GM12878 (cell line): ENCODE measurements around the gene RHEB. TPM values are rescaled to one million over a fixed set of nuclear protein-coding genes. Genes with fewer than 3 reads are reported as not detected.

ENCODE experiments used
- ATAC-seq: fragments of 200-7000 bp; cut with Tn5 transposase; 3 replicates; pipeline ENCODE4 v1.9.1; 2020; ENCODE audit warnings: mild to moderate bottlenecking, moderate library complexity
- BruUV-seq: library from RNA; stranded (reverse); fragments of 400-500 nt; replicated peaks from 2 replicates; lab custom pipeline; 2021; lab: Mats Ljungman, UMichigan
- CTCF ChIA-PET: fragments of 300-600 bp; sonication (Branson Sonifier 250); formaldehyde crosslinking; extraction: SDS; loops from one replicate; lab custom pipeline; 2021; ENCODE audit warnings: inconsistent platforms; lab: Yijun Ruan, JAX
- POLR2A ChIA-PET: fragments of 350-600 bp; formaldehyde crosslinking; extraction: SDS; loops from one replicate; lab custom pipeline; 2021; ENCODE audit warnings: inconsistent platforms; lab: Charles Lee
- RAD21 ChIA-PET: fragments of 300-600 bp; sonication (Branson Sonifier 250); formaldehyde crosslinking; loops from one replicate; lab custom pipeline; 2023; ENCODE audit warnings: antibody characterized with exemption; ENCODE audit not compliant: unreplicated experiment; lab: Charles Lee
- SMC1A ChIA-PET: fragments of 300-600 bp; sonication (Branson Sonifier 250); formaldehyde crosslinking; loops from one replicate; lab custom pipeline; 2023; ENCODE audit not compliant: unreplicated experiment, uncharacterized antibody; lab: Charles Lee
- DNase-seq: peaks from one replicate; pipeline ENCODE4 v3.0.0-alpha.2; 2011; ENCODE audit warnings: low read depth, low spot score
- FAIRE-seq: peaks from 3 replicates; lab custom pipeline; 2011; peaks lifted over from hg19 to GRCh38; lab: Jason Lieb, UNC
- H2AFZ ChIP-seq: 2 replicates; pipeline ENCODE4 v1.6.0; 2011; ENCODE audit warnings: low read depth, low read length, control low read depth; ENCODE audit not compliant: control insufficient read depth
- H3K27ac ChIP-seq: 2 replicates; pipeline ENCODE4 v1.5.1; 2011; ENCODE audit warnings: control low read depth; ENCODE audit not compliant: control insufficient read depth, insufficient read depth
- H3K27me3 ChIP-seq, 2 experiments: replicated peaks in 1 of 2; 2 replicates each; pipeline versions ENCODE4 v1.6.0 to v1.6.1; 2011; ENCODE audit warnings: low read length in 1 of 2; ENCODE audit not compliant: control insufficient read depth in 2 of 2, insufficient read depth in 2 of 2
- H3K36me3 ChIP-seq, 2 experiments: 2 replicates each; pipeline ENCODE4 v1.5.1; 2011; ENCODE audit warnings: low read length in 1 of 2; ENCODE audit not compliant: control insufficient read depth in 2 of 2, insufficient read depth in 2 of 2
- H3K4me1 ChIP-seq: 2 replicates; pipeline ENCODE4 v1.6.1; 2011; ENCODE audit warnings: mild to moderate bottlenecking, low read length, moderate library complexity, mixed read lengths; ENCODE audit not compliant: control insufficient read depth, insufficient read depth
- H3K4me2 ChIP-seq: 2 replicates; pipeline ENCODE4 v1.6.0; 2011; ENCODE audit warnings: control low read depth; ENCODE audit not compliant: control insufficient read depth, insufficient read depth
- H3K4me3 ChIP-seq: fragments of 200-600 bp; sonication (generic); 2 replicates; pipeline ENCODE4 v1.5.1; 2016
- H3K79me2 ChIP-seq: 2 replicates; pipeline ENCODE4 v1.6.0; 2011; ENCODE audit warnings: low read length; ENCODE audit not compliant: control insufficient read depth, insufficient read depth
- H3K9ac ChIP-seq: 2 replicates; pipeline ENCODE4 v1.8.0; 2011; ENCODE audit warnings: low read length, control low read depth, mixed read lengths; ENCODE audit not compliant: control insufficient read depth, insufficient read depth
- H3K9me3 ChIP-seq: replicated peaks from 3 replicates; pipeline ENCODE4 v1.5.1; 2011; ENCODE audit warnings: mild to moderate bottlenecking, low read length; ENCODE audit not compliant: control insufficient read depth, insufficient read depth
- H4K20me1 ChIP-seq: 2 replicates; pipeline ENCODE4 v1.6.0; 2011; ENCODE audit not compliant: control insufficient read depth, insufficient read depth
- CHD4 ChIP-seq: fragments of 200-600 bp; sonication (generic); IDR thresholded peaks from 2 replicates; pipeline ENCODE4 v1.6.1; 2016; ENCODE audit warnings: mild to moderate bottlenecking
- ESRRA ChIP-seq: IDR thresholded peaks from 2 replicates; pipeline ENCODE4 v1.6.1; 2012; ENCODE audit warnings: mild to moderate bottlenecking, low read length, improper control_type of control experiment
- IRF4 ChIP-seq: IDR thresholded peaks from 2 replicates; pipeline ENCODE4 v1.6.1; 2011; ENCODE audit warnings: low read depth, low read length
- JUNB ChIP-seq: IDR thresholded peaks from 2 replicates; pipeline ENCODE4 v1.6.1; 2016; ENCODE audit warnings: antibody characterized with exemption, mild to moderate bottlenecking
- KAT2A ChIP-seq: conservative IDR thresholded peaks from 2 replicates; pipeline ENCODE4 v1.6.1; 2011; ENCODE audit warnings: low read depth, low read length; ENCODE audit not compliant: control insufficient read depth
- MXI1 ChIP-seq: fragments of 150-350 bp; IDR thresholded peaks from 2 replicates; pipeline ENCODE4 v1.6.1; 2011; ENCODE audit warnings: low read depth, mild to moderate bottlenecking, inconsistent platforms, low read length, improper control_type of control experiment
- NBN ChIP-seq: fragments of 450-650 bp; IDR thresholded peaks from 2 replicates; pipeline ENCODE4 v1.6.1; 2016
- NR2C1 ChIP-seq: fragments of 450-650 bp; IDR thresholded peaks from 2 replicates; pipeline ENCODE4 v1.6.1; 2017; ENCODE audit warnings: antibody characterized with exemption, mild to moderate bottlenecking, moderate library complexity
- NR2C2 ChIP-seq: IDR thresholded peaks from 2 replicates; pipeline ENCODE4 v1.6.1; 2011; ENCODE audit warnings: borderline replicate concordance, low read depth; ENCODE audit not compliant: control insufficient read depth, insufficient read length
- POLR2AphosphoS5 ChIP-seq: IDR thresholded peaks from 2 replicates; pipeline ENCODE4 v1.6.1; 2011; ENCODE audit warnings: mild to moderate bottlenecking, low read length, inconsistent platforms
- RAD21 ChIP-seq: IDR thresholded peaks from 2 replicates; pipeline ENCODE4 v1.6.1; 2011; ENCODE audit warnings: mild to moderate bottlenecking, low read depth, low read length, moderate library complexity; ENCODE audit not compliant: insufficient read depth
- RAD51 ChIP-seq: fragments of 450-650 bp; IDR thresholded peaks from 2 replicates; pipeline ENCODE4 v1.6.1; 2016; ENCODE audit warnings: moderate library complexity, mild to moderate bottlenecking, inconsistent platforms
- RFX5 ChIP-seq: IDR thresholded peaks from 2 replicates; pipeline ENCODE4 v1.6.1; 2011; ENCODE audit warnings: low read depth, low read length, improper control_type of control experiment
- SIX5 ChIP-seq: IDR thresholded peaks from 2 replicates; pipeline ENCODE4 v1.6.1; 2011; ENCODE audit warnings: mild to moderate bottlenecking, low read depth, low read length, moderate library complexity; ENCODE audit not compliant: severe bottlenecking
- YY1 ChIP-seq: IDR thresholded peaks from 2 replicates; pipeline ENCODE4 v1.6.1; 2011; ENCODE audit warnings: low read depth, mild to moderate bottlenecking, low read length
- ZBED1 ChIP-seq: IDR thresholded peaks from 2 replicates; pipeline ENCODE4 v1.6.1; 2016; ENCODE audit warnings: borderline replicate concordance
- ZNF217 ChIP-seq: fragments of 450-650 bp; IDR thresholded peaks from 2 replicates; pipeline ENCODE4 v1.6.1; 2017; ENCODE audit warnings: antibody characterized with exemption, mild to moderate bottlenecking
- WGBS: methylation state at CpG from one replicate; pipeline ENCODE4 v1.1.6; 2016; ENCODE audit warnings: low lambda C conversion rate; ENCODE audit not compliant: insufficient replicate concordance, insufficient coverage; ENCODE audit errors: missing lambda C conversion rate; 5-methylcytosine and 5-hydroxymethylcytosine counted together
- in situ Hi-C: fragments of 300-500 bp; cut with MboI; formaldehyde crosslinking; loops from 9 replicates; pipeline ENCODE4 v1.14.3; 2018; ENCODE audit warnings: mixed read lengths
- intact Hi-C: fragments of 100-400 bp; cut with micrococcal nuclease; formaldehyde crosslinking; loops from one replicate; pipeline ENCODE4 v1.14.2; 2022; ENCODE audit not compliant: unreplicated experiment
- polyA plus RNA-seq, 11 experiments: library from polyadenylated mRNA; depleted of rRNA in 4 of 11; unstranded in 6 of 11; stranded (reverse) in 5 of 11; fragments of >200 nt; fragmentation: Nextera tagmentation in 4 of 11; fragmentation: Illumina TruSeq in 1 of 11; extraction: Ambion mirVana in 4 of 11; extraction: Trizol in 1 of 11; gene quantifications; 1 replicate in 1 of 11; 2 replicates in 10 of 11; pipeline versions ENCODE4 v1.2.1 to v1.2.3, GENCODE V29; 2011 to 2016; ENCODE audit warnings: inconsistent platforms in 2 of 11, missing spikeins in 2 of 11, low read depth in 1 of 11
- total RNA-seq, 4 experiments: library from RNA; depleted of rRNA in 3 of 4; stranded (reverse); fragments of >200 nt in 3 of 4; fragmentation: Illumina TruSeq in 1 of 4; extraction: Trizol in 1 of 4; gene quantifications; 2 replicates each; pipeline versions ENCODE4 v1.2.1 to v1.2.3, GENCODE V29; 2013 to 2021
- TF ChIP-seq, protein P1 (sequence below): fragments of 450-650 bp; IDR thresholded peaks from 2 replicates; pipeline ENCODE4 v1.6.1; 2017; ENCODE audit warnings: antibody characterized with exemption, mild to moderate bottlenecking, moderate library complexity
- TF ChIP-seq, protein P2 (sequence below): fragments of 450-650 bp; IDR thresholded peaks from 2 replicates; pipeline ENCODE4 v1.6.1; 2017; ENCODE audit warnings: mild to moderate bottlenecking

Gene RHEB
- total and polyA plus RNA-seq, 10 of the 15 experiments (the other 5 are each of a cell fraction or from before 2014, with no cell fraction given): 6.2 to 67.8 (median 38.0) TPM

DNA sequence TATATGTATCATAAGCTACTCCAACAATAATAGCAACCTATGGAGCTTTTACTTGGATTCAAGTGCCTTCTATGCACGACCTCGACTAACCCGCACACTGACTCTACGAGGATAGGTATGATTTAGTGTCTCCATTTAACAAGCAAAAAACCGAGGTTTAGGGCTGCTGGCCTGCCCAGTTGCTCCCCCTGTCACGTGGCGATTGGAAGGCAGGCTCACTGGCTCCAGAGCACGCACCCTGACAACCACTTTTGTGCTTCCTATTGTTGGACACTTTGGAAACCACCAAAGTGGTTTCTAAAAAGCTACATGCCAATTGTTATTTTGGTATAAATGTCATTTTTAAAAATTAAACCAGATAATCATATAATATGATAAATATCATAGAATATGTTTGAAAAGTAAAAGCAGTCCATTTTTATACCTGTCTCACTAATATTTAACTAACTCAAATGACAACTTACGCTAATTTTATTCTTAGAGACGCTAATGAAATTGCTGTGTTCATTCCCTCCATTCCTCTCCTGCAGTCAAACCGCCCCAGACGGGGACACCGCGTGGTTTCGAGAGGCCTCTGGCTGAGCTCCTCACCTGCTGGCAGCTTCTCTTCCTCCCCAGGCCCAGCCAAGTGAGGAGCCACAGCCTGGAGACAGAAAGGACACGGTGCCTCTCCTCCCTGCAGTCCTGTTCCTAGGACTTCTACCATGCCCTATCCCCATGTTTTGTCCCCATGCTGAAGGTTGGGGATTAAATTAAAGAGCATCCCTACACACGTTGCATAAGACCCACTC lies 22.2 kb upstream of the RHEB start (continued):
- TF ChIP-seq ZBED1: no peak

DNA sequence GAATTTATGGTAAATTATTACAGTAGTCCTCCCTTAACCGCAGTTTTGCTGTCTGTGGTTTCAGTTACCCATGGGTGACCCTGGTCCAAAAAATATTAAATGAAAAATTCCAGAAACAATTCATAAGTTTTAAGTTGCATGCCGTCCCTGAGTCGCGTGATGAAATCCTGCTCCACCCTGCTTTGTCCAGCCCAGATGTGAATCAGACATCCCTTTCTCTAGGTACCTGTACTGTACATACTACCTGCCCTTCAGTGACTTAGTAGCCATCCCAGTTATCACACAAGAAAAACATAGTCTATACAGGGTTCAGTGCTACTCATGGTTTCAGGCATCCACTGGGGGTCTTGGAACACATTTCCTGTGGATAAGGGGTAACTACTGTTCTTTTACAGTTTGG lies 20.5 kb upstream of the RHEB start:
- H3K27me3 ChIP-seq: no peaks in the 10 kb centered on the region
- intact Hi-C loops (no loop called here), in situ Hi-C loops (no loop called here)
- no peak overlapping the region for H3K4me3 ChIP-seq
- no peak overlapping the region for H3K4me2 ChIP-seq
- FAIRE-seq (no peak), DNase-seq (no peak), ATAC-seq (no peak)
- H3K79me2 ChIP-seq: no peaks in the 10 kb centered on the region
- H3K27ac ChIP-seq: no peak overlapping the region
- H3K9me3 ChIP-seq: no peaks in the 10 kb centered on the region; the same call in 2 of the 3 replicates
- H3K4me1 ChIP-seq: no peaks in the 10 kb centered on the region
- H4K20me1 ChIP-seq: no peaks in the 10 kb centered on the region
- ChIA-PET CTCF (interaction anchor here (2.5 kb wide), 1 partner anchor 91 kb away, joined by 9 read pairs; no protein-coding TSS in a partner anchor), POLR2A (no interaction called here), SMC1A (interaction anchor here (1.3 kb wide), 1 partner anchor 22 kb away, joined by 4 read pairs; no protein-coding TSS in a partner anchor), RAD21 (interaction anchor here (2.8 kb wide), 1 partner anchor 20 kb away, joined by 13 read pairs; the partner anchor contains the start of gene RHEB)
- no peak overlapping the region for H3K9ac ChIP-seq
- no TSS peak for BruUV-seq
- no peak overlapping the region for H2AFZ ChIP-seq
- 98% methylated on average over 4 of the region's 4 CpGs for WGBS
- no peaks in the 10 kb centered on the region for H3K36me3 ChIP-seq
- TF ChIP-seq SIX5: no peak
- no peak for TF ChIP-seq RAD51
- TF ChIP-seq JUNB: no peak
- TF ChIP-seq, protein P1, sequence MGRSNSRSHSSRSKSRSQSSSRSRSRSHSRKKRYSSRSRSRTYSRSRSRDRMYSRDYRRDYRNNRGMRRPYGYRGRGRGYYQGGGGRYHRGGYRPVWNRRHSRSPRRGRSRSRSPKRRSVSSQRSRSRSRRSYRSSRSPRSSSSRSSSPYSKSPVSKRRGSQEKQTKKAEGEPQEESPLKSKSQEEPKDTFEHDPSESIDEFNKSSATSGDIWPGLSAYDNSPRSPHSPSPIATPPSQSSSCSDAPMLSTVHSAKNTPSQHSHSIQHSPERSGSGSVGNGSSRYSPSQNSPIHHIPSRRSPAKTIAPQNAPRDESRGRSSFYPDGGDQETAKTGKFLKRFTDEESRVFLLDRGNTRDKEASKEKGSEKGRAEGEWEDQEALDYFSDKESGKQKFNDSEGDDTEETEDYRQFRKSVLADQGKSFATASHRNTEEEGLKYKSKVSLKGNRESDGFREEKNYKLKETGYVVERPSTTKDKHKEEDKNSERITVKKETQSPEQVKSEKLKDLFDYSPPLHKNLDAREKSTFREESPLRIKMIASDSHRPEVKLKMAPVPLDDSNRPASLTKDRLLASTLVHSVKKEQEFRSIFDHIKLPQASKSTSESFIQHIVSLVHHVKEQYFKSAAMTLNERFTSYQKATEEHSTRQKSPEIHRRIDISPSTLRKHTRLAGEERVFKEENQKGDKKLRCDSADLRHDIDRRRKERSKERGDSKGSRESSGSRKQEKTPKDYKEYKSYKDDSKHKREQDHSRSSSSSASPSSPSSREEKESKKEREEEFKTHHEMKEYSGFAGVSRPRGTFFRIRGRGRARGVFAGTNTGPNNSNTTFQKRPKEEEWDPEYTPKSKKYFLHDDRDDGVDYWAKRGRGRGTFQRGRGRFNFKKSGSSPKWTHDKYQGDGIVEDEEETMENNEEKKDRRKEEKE: no peak
- no peak for TF ChIP-seq NR2C2
- TF ChIP-seq YY1: no peak
- no peak for TF ChIP-seq NBN
- TF ChIP-seq, protein P2, sequence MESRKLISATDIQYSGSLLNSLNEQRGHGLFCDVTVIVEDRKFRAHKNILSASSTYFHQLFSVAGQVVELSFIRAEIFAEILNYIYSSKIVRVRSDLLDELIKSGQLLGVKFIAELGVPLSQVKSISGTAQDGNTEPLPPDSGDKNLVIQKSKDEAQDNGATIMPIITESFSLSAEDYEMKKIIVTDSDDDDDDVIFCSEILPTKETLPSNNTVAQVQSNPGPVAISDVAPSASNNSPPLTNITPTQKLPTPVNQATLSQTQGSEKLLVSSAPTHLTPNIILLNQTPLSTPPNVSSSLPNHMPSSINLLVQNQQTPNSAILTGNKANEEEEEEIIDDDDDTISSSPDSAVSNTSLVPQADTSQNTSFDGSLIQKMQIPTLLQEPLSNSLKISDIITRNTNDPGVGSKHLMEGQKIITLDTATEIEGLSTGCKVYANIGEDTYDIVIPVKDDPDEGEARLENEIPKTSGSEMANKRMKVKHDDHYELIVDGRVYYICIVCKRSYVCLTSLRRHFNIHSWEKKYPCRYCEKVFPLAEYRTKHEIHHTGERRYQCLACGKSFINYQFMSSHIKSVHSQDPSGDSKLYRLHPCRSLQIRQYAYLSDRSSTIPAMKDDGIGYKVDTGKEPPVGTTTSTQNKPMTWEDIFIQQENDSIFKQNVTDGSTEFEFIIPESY: no peak
- TF ChIP-seq ESRRA: no peak
- no peak for TF ChIP-seq ZNF217
- no peak for TF ChIP-seq NR2C1
- no peak for TF ChIP-seq MXI1
- no peak for TF ChIP-seq POLR2AphosphoS5
- TF ChIP-seq RAD21: no peak
- no peak for TF ChIP-seq IRF4
- no peak for TF ChIP-seq RFX5
- no peak for TF ChIP-seq CHD4
- no peak for TF ChIP-seq KAT2A
